ENCODE data around the gene SPDYC.
"Not testable (repeated sequence)": the region's sequence is repeated elsewhere in the genome, so short reads cannot be mapped to it uniquely, and the experiment has no call there.

Gene SPDYC

GRCh38 chr11:65135633-65136145, 34.3 kb upstream of the SPDYC start:
- Histone ChIP-seq H3K4me1 (ENCODE audit: control insufficient read depth, insufficient read depth, low read length) (peaks cover 17% of the 10 kb centered on the region), H3K4me3 (ENCODE audit: low read depth, low read length) (peak overlapping the region; percentile 97), H3K27ac (ENCODE audit: low read depth, low read length) (no peak overlapping the region), H3K9me3 (ENCODE audit: control insufficient read depth, insufficient read depth, low read depth, low read length) (no peaks in the 10 kb centered on the region), H3K27me3 (ENCODE audit: control insufficient read depth, insufficient read depth, low read length) (no peaks in the 10 kb centered on the region; the same call in 1 of the 2 replicates), H3K9ac (ENCODE audit: low read length) (peak overlapping the region; percentile 100), H3K36me3 (ENCODE audit: control insufficient read depth, insufficient read depth, low read length) (peaks cover 24% of the 10 kb centered on the region)

- Histone ChIP-seq H3K27ac (ENCODE audit: low read depth, low read length) (no peak overlapping the region), H3K4me3 (ENCODE audit: low read depth, low read length) (no peak overlapping the region), H3K4me1 (ENCODE audit: control insufficient read depth, insufficient read depth, low read length) (peaks cover 17% of the 10 kb centered on the region)
Measured at GRCh38 chr11:65136515-65137096, 33.4 kb upstream of the SPDYC start.

GRCh38 chr11:65141896-65142494, 28.0 kb upstream of the SPDYC start:
- Histone ChIP-seq H3K27me3 (ENCODE audit: control insufficient read depth, insufficient read depth, low read length) (no peaks in the 10 kb centered on the region; the same call in 1 of the 2 replicates), H3K36me3 (ENCODE audit: control insufficient read depth, insufficient read depth, low read length) (no peaks in the 10 kb centered on the region), H3K4me3 (ENCODE audit: low read depth, low read length) (no peak overlapping the region), H3K9ac (ENCODE audit: low read length) (no peak overlapping the region), H3K27ac (ENCODE audit: low read depth, low read length) (no peak overlapping the region), H3K9me3 (ENCODE audit: control insufficient read depth, insufficient read depth, low read depth, low read length) (peaks cover 4% of the 10 kb centered on the region; the same call in 1 of the 2 replicates), H3K4me1 (ENCODE audit: control insufficient read depth, insufficient read depth, low read length) (no peaks in the 10 kb centered on the region)

More at GRCh38 chr11:65136515-65137096, 33.4 kb upstream of the SPDYC start:
- peaks cover 15% of the 10 kb centered on the region for H3K36me3 ChIP-seq (ENCODE audit: control insufficient read depth, insufficient read depth, low read length)
- H3K27me3 ChIP-seq (ENCODE audit: control insufficient read depth, insufficient read depth, low read length), result no peaks in the 10 kb centered on the region; the same call in 1 of the 2 replicates
- no peak overlapping the region for H3K9ac ChIP-seq (ENCODE audit: low read length)
- no peaks in the 10 kb centered on the region for H3K9me3 ChIP-seq (ENCODE audit: control insufficient read depth, insufficient read depth, low read depth, low read length)

GRCh38 chr11:65147352-65148075, 22.5 kb upstream of the SPDYC start:
- H3K4me1 ChIP-seq (ENCODE audit: control insufficient read depth, insufficient read depth, low read length), result peaks cover 8% of the 10 kb centered on the region; the same call in 1 of the 2 replicates
- no peaks in the 10 kb centered on the region for H3K27me3 ChIP-seq (ENCODE audit: control insufficient read depth, insufficient read depth, low read length)
- no peak overlapping the region for H3K9ac ChIP-seq (ENCODE audit: low read length)
- peaks cover 7% of the 10 kb centered on the region; the same call in 1 of the 2 replicates for H3K9me3 ChIP-seq (ENCODE audit: control insufficient read depth, insufficient read depth, low read depth, low read length)
- no peak overlapping the region for H3K27ac ChIP-seq (ENCODE audit: low read depth, low read length)
- no peak overlapping the region for H3K4me3 ChIP-seq (ENCODE audit: low read depth, low read length)
- no peaks in the 10 kb centered on the region for H3K36me3 ChIP-seq (ENCODE audit: control insufficient read depth, insufficient read depth, low read length)

- Histone ChIP-seq H3K4me1 (ENCODE audit: control insufficient read depth, insufficient read depth, low read length) (peaks cover 8% of the 10 kb centered on the region; the same call in 1 of the 2 replicates), H3K9ac (ENCODE audit: low read length) (no peak overlapping the region), H3K27me3 (ENCODE audit: control insufficient read depth, insufficient read depth, low read length) (no peaks in the 10 kb centered on the region), H3K36me3 (ENCODE audit: control insufficient read depth, insufficient read depth, low read length) (no peaks in the 10 kb centered on the region), H3K27ac (ENCODE audit: low read depth, low read length) (no peak overlapping the region), H3K4me3 (ENCODE audit: low read depth, low read length) (no peak overlapping the region), H3K9me3 (ENCODE audit: control insufficient read depth, insufficient read depth, low read depth, low read length) (peaks cover 7% of the 10 kb centered on the region; the same call in 1 of the 2 replicates)
Measured at GRCh38 chr11:65148657-65149056, 21.4 kb upstream of the SPDYC start.

- not testable (repeated sequence) for H3K4me3 ChIP-seq (ENCODE audit: low read depth, low read length); H3K27me3 ChIP-seq (ENCODE audit: control insufficient read depth, insufficient read depth, low read length); H3K27ac ChIP-seq (ENCODE audit: low read depth, low read length); H3K36me3 ChIP-seq (ENCODE audit: control insufficient read depth, insufficient read depth, low read length); H3K9ac ChIP-seq (ENCODE audit: low read length); H3K9me3 ChIP-seq (ENCODE audit: control insufficient read depth, insufficient read depth, low read depth, low read length); H3K4me1 ChIP-seq (ENCODE audit: control insufficient read depth, insufficient read depth, low read length)
Measured at GRCh38 chr11:65150131-65150508, 19.9 kb upstream of the SPDYC start.

- Histone ChIP-seq H3K4me1 (ENCODE audit: control insufficient read depth, insufficient read depth, low read length) (peaks cover 8% of the 10 kb centered on the region; the same call in 1 of the 2 replicates), H3K27ac (ENCODE audit: low read depth, low read length) (no peak overlapping the region), H3K4me3 (ENCODE audit: low read depth, low read length) (no peak overlapping the region), H3K36me3 (ENCODE audit: control insufficient read depth, insufficient read depth, low read length) (no peaks in the 10 kb centered on the region), H3K27me3 (ENCODE audit: control insufficient read depth, insufficient read depth, low read length) (no peaks in the 10 kb centered on the region), H3K9me3 (ENCODE audit: control insufficient read depth, insufficient read depth, low read depth, low read length) (peaks cover 7% of the 10 kb centered on the region; the same call in 1 of the 2 replicates), H3K9ac (ENCODE audit: low read length) (no peak overlapping the region)
Measured at GRCh38 chr11:65150509-65151299, 19.3 kb upstream of the SPDYC start.

GRCh38 chr11:65151331-65151899, 18.6 kb upstream of the SPDYC start:
- Histone ChIP-seq H3K27ac (ENCODE audit: low read depth, low read length) (no peak overlapping the region), H3K36me3 (ENCODE audit: control insufficient read depth, insufficient read depth, low read length) (no peaks in the 10 kb centered on the region), H3K4me3 (ENCODE audit: low read depth, low read length) (no peak overlapping the region), H3K9ac (ENCODE audit: low read length) (no peak overlapping the region), H3K4me1 (ENCODE audit: control insufficient read depth, insufficient read depth, low read length) (peaks cover 8% of the 10 kb centered on the region; the same call in 1 of the 2 replicates), H3K9me3 (ENCODE audit: control insufficient read depth, insufficient read depth, low read depth, low read length) (peaks cover 7% of the 10 kb centered on the region; the same call in 1 of the 2 replicates), H3K27me3 (ENCODE audit: control insufficient read depth, insufficient read depth, low read length) (no peaks in the 10 kb centered on the region)

- Histone ChIP-seq H3K27me3 (ENCODE audit: control insufficient read depth, insufficient read depth, low read length) (no peaks in the 10 kb centered on the region), H3K9me3 (ENCODE audit: control insufficient read depth, insufficient read depth, low read depth, low read length) (0 out of 2 replicates have a peak, but pooled peaks cover 2% of the 10 kb centered on the region), H3K4me1 (ENCODE audit: control insufficient read depth, insufficient read depth, low read length) (peaks cover 8% of the 10 kb centered on the region; the same call in 1 of the 2 replicates), H3K27ac (ENCODE audit: low read depth, low read length) (no peak overlapping the region), H3K36me3 (ENCODE audit: control insufficient read depth, insufficient read depth, low read length) (no peaks in the 10 kb centered on the region), H3K4me3 (ENCODE audit: low read depth, low read length) (no peak overlapping the region), H3K9ac (ENCODE audit: low read length) (no peak overlapping the region)
Measured at GRCh38 chr11:65152122-65152521, 17.9 kb upstream of the SPDYC start.

- no peak overlapping the region for H3K4me3 ChIP-seq (ENCODE audit: low read depth, low read length)
- H3K9me3 ChIP-seq (ENCODE audit: control insufficient read depth, insufficient read depth, low read depth, low read length), result no peaks in the 10 kb centered on the region
- H3K9ac ChIP-seq (ENCODE audit: low read length), result no peak overlapping the region
- no peak overlapping the region for H3K27ac ChIP-seq (ENCODE audit: low read depth, low read length)
- H3K4me1 ChIP-seq (ENCODE audit: control insufficient read depth, insufficient read depth, low read length), result no peaks in the 10 kb centered on the region
- no peaks in the 10 kb centered on the region for H3K27me3 ChIP-seq (ENCODE audit: control insufficient read depth, insufficient read depth, low read length)
- H3K36me3 ChIP-seq (ENCODE audit: control insufficient read depth, insufficient read depth, low read length), result no peaks in the 10 kb centered on the region
Measured at GRCh38 chr11:65156256-65156655, 13.8 kb upstream of the SPDYC start.
